HG03175 (cell line): ENCODE results near the gene F2RL3.
"Not testable (repeated sequence)": the region's sequence is repeated elsewhere in the genome, so short reads cannot be mapped to it uniquely, and the experiment has no call there.

Experiments used
- ATAC-seq: cut with Tn5 transposase; IDR thresholded peaks from one replicate; pipeline ENCODE4 v1.9.1; 2021; ENCODE audit warnings: mild to moderate bottlenecking, moderate library complexity; ENCODE audit not compliant: unreplicated experiment

Gene F2RL3

GRCh38 chr19:16919496-16919895, 30.7 kb downstream of the F2RL3 start:
- no peak for ATAC-seq

GRCh38 chr19:16920816-16921529, 32.2 kb downstream of the F2RL3 start:
- ATAC-seq, result no peak

GRCh38 chr19:16921766-16922591, 33.2 kb downstream of the F2RL3 start:
- ATAC-seq, result no peak

- no peak for ATAC-seq
Measured at GRCh38 chr19:16922592-16922934, 33.8 kb downstream of the F2RL3 start.

- no peak for ATAC-seq
Measured at GRCh38 chr19:16922949-16923348, 34.1 kb downstream of the F2RL3 start.

- ATAC-seq, result no peak
Measured at GRCh38 chr19:16927883-16928282, 39.1 kb downstream of the F2RL3 start.

- no peak for ATAC-seq
Measured at GRCh38 chr19:16928351-16928750, 39.6 kb downstream of the F2RL3 start.

- ATAC-seq, result no peak
Measured at GRCh38 chr19:16928916-16929315, 40.1 kb downstream of the F2RL3 start.

GRCh38 chr19:16930753-16931152, 42.0 kb downstream of the F2RL3 start:
- no peak for ATAC-seq

GRCh38 chr19:16931306-16931705, 42.5 kb downstream of the F2RL3 start:
- ATAC-seq, result no peak

- no peak for ATAC-seq
Measured at GRCh38 chr19:16934489-16934888, 45.7 kb downstream of the F2RL3 start.

GRCh38 chr19:16936901-16937300, 48.1 kb downstream of the F2RL3 start:
- no peak for ATAC-seq

- not testable (repeated sequence) for ATAC-seq
Measured at GRCh38 chr19:16937796-16938195, 49.0 kb downstream of the F2RL3 start.

GRCh38 chr19:16938211-16938610, 49.4 kb downstream of the F2RL3 start:
- ATAC-seq, result no peak

- ATAC-seq, result not testable (repeated sequence)
Measured at GRCh38 chr19:16940063-16940462, 51.3 kb downstream of the F2RL3 start.

GRCh38 chr19:16940626-16941025, 51.8 kb downstream of the F2RL3 start:
- ATAC-seq, result no peak
